ENCODE measurements around the gene DGKK. TPM values are rescaled to one million over a fixed set of nuclear protein-coding genes. Genes with fewer than 3 reads are reported as not detected.

The DGKK gene
- total and polyA plus RNA-seq, 2 of the 13 experiments (the other 11 are each of a cell fraction or from before 2014, with no cell fraction given), result 11.0 to 24.0 TPM

GRCh38 chrX:50431623-50432022, 39.0 kb downstream of the DGKK start (continued):
- TF ChIP-seq FOSL2 (CRISPR knock-in tag; IDR thresholded peaks at IDR 0.05), result peak; percentile 61
- TF ChIP-seq TEAD3 (CRISPR knock-in tag; optimal IDR thresholded peaks at IDR 0.05; ENCODE audit: borderline replicate concordance), result peak; percentile 70
- 0 out of 2 replicates have a peak, but pooled peaks have one; percentile 32 for TF ChIP-seq ZBTB7B (CRISPR knock-in tag; IDR thresholded peaks at IDR 0.05)
- 0 out of 2 replicates have a peak, but pooled peaks have one; percentile 22 for TF ChIP-seq KDM6A (CRISPR knock-in tag; IDR thresholded peaks at IDR 0.05; ENCODE audit: low read depth)
- TF ChIP-seq KAT8 (CRISPR knock-in tag; IDR thresholded peaks at IDR 0.05), result peak; percentile 16; the same call in 1 of the 2 replicates
- TF ChIP-seq CCAR2 (optimal IDR thresholded peaks at IDR 0.05; ENCODE audit: low read depth, low read length), result no peak
- no peak for TF ChIP-seq PAWR (CRISPR knock-in tag; IDR thresholded peaks at IDR 0.05; ENCODE audit: borderline replicate concordance)
- TF ChIP-seq KLF6 (CRISPR knock-in tag; IDR thresholded peaks at IDR 0.05), result no peak
- peak; percentile 26; the same call in 1 of the 2 replicates for TF ChIP-seq FOXO1 (CRISPR knock-in tag; IDR thresholded peaks at IDR 0.05)
- TF ChIP-seq ZNF3 (CRISPR knock-in tag; IDR thresholded peaks at IDR 0.05), result peak; percentile 34; the same call in 1 of the 2 replicates
- TF ChIP-seq FOXA3 (CRISPR knock-in tag; IDR thresholded peaks at IDR 0.05), result peak; percentile 71
- peak; percentile 100 for TF ChIP-seq ZNF768 (CRISPR knock-in tag; IDR thresholded peaks at IDR 0.05)
- 0 out of 2 replicates have a peak, but pooled peaks have one; percentile 53 for TF ChIP-seq ZNF644 (CRISPR knock-in tag; IDR thresholded peaks at IDR 0.05; ENCODE audit: low read depth)
- peak; percentile 19; the same call in 1 of the 2 replicates for TF ChIP-seq ELF3 (CRISPR knock-in tag; IDR thresholded peaks at IDR 0.05)
- TF ChIP-seq SOX6 (IDR thresholded peaks at IDR 0.05), result no peak
- TF ChIP-seq SOX6 (CRISPR knock-in tag; IDR thresholded peaks at IDR 0.05), result peak; percentile 65; the same call in 1 of the 2 replicates
- peak; percentile 13; the same call in 1 of the 2 replicates for TF ChIP-seq TAF1 (CRISPR knock-in tag; IDR thresholded peaks at IDR 0.05)
- peak; percentile 99 for TF ChIP-seq ZMYM3 (CRISPR knock-in tag; IDR thresholded peaks at IDR 0.05)
- TF ChIP-seq FOXP1 (IDR thresholded peaks at IDR 0.05), result no peak
- TF ChIP-seq FOXP1 (CRISPR knock-in tag; IDR thresholded peaks at IDR 0.05), result peak; percentile 23; the same call in 1 of the 2 replicates
- TF ChIP-seq NBN (conservative IDR thresholded peaks at IDR 0.05), result no peak
- TF ChIP-seq ZNF331 (CRISPR knock-in tag; IDR thresholded peaks at IDR 0.05), result peak; percentile 23; the same call in 1 of the 2 replicates
- TF ChIP-seq SOX5 (CRISPR knock-in tag; IDR thresholded peaks at IDR 0.05; ENCODE audit: borderline replicate concordance), result peak; percentile 48; the same call in 1 of the 2 replicates
- TF ChIP-seq, protein P1, sequence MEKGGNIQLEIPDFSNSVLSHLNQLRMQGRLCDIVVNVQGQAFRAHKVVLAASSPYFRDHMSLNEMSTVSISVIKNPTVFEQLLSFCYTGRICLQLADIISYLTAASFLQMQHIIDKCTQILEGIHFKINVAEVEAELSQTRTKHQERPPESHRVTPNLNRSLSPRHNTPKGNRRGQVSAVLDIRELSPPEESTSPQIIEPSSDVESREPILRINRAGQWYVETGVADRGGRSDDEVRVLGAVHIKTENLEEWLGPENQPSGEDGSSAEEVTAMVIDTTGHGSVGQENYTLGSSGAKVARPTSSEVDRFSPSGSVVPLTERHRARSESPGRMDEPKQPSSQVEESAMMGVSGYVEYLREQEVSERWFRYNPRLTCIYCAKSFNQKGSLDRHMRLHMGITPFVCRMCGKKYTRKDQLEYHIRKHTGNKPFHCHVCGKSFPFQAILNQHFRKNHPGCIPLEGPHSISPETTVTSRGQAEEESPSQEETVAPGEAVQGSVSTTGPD (CRISPR knock-in tag; IDR thresholded peaks at IDR 0.05), result peak; percentile 66
- TF ChIP-seq RCOR2 (CRISPR knock-in tag; IDR thresholded peaks at IDR 0.05), result peak; percentile 92
